GM18519 (cell line): ENCODE measurements around the gene EML4.

ENCODE experiments used
- ATAC-seq: cut with Tn5 transposase; IDR thresholded peaks from one replicate; pipeline ENCODE4 v1.9.1; 2021; ENCODE audit warnings: mild to moderate bottlenecking, moderate library complexity; ENCODE audit not compliant: unreplicated experiment, low FRiP score

EML4 gene

DNA sequence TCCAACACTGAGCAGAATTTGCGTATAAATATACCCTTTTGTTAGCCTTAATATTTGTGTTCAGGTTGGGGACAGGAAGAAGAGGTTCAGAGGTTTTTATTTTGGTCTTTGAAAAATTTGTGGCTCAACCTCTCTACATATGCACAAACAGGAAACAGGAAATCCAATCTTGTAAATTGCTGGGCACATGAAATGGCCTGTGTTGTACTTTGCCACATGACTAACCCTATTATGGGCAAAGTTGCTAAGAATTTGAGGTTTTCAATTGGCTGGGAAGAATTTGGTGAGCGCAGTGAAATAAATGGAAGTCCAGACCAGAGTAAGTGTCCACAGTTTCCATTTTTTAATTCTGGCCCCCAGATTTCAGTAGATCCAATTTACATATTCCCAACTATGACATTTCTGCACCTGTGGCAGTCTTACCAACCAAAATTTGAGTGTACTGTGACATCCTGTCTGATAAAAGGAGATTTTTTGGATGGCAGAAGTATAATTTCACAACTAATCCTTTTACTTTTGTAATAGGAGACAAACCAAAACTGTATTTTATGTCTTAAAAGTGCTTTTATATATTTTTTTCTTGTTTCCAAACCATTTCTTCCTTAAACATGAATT is 128.3 kb downstream of the EML4 start:
- ATAC-seq = no peak

DNA sequence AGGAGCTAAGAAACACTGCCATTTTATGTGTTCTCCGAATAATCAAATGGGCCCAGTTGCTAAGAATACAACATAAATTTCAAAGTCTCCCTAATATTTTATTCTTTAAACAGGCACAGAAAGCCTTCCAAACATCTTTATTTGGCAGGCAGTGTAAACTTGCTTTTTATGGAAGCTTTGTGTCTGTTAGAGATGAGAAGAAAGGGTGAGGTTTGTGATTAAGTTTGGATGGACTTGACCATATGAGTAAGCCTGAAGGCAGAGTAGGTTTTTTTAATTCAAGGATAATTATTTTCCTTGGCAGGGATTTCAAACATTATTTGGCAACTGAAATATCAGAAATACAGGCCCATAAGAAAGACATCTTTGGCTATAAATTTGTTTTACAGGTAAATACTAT is 129.0 kb downstream of the EML4 start:
- no peak for ATAC-seq

DNA sequence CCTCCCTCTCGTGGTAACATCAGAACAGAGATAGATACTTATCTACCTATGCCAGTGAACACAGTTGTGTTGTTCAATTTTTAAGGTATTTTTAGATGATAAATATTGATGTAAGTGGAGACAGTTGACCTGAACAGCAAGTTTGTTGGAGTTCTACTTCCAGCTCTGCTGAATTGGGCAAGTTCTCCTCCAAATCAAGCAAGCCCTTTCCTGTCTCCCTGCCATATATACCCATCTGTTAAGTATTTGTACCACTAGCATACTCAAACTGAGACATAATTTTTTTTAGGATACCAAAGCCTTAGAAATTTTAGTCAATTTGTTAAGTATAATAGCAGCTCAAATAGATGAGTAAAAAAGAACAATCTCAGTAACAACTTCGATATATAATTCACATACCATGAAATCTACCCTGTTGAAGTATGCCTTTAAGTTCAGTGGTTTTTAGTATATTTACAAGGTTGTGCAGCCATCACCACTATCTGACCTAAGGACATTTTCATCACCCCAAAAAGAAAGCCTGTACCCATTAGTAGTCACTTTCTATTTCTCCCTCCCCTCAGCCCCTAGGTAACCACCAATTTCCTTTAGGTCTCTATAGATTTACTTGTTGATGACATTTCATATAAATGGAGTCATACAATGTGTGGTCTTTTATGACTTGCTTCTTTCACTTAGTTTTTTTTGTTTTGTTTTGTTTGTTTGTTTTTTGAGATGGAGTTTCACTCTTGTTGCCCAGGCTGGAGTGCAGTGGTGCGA is 130.0 kb downstream of the EML4 start:
- ATAC-seq = no peak

DNA sequence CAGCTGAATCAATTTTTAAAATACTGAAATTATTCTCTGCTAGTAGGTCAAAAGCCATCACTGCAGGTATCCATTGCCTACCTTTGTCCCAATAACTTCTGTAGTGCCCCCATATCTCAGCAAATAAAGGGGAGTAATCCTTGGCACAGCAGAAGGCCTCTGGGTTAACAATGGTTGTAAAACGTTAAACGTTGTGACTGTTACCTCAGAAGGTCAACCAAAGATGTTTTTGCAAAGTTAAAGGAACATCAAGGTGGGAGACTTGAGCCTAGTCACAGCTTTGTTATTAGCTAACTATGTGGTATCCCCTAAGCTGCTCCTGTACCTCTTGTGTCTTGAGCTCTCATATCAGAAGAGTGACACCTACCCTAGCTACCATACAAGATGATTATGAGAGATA is 131.4 kb downstream of the EML4 start:
- no peak for ATAC-seq

DNA sequence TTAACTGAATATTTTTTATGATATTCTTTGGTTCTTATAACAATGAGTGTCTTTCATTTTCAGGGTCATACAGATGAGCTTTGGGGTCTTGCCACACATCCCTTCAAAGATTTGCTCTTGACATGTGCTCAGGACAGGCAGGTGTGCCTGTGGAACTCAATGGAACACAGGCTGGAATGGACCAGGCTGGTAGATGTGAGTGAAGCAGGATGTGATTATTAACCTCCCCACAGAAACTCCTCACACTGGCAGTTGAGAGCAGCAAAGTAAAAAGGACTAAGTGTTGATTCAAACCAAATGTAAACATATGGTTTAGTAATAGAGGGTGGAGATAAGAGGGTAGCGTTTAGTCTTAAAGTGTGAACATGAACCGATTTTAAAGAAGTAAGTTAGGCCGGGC is 134.1 kb downstream of the EML4 start:
- no peak for ATAC-seq

DNA sequence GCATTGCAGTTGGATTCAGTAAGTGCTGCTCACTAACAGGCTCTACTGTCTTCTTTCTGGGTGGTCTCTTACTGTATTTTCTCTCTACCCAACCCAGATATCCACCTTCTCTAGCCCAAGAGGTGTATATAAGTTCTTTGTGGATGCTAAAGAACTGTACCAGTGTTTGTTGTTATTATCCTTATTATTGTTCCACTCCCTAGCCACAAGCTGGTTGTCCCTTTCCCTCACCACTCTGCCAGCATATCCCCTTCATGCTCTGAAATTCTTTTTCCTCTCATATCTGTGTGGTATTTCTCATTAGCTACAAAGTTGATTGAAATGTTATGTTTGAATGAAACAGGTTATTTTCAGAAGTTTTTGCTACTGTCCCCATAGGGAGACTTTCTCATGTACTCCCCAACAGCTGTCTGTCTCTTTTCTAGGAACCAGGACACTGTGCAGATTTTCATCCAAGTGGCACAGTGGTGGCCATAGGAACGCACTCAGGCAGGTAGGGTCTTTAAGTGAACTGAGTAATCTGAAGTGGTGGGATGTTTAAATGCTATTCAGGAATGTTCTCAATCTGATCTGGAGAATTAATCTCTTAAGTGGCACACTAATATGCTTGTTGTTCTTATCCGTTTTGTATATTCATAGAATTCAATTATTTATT is 135.0 kb downstream of the EML4 start:
- ATAC-seq = no peak

DNA sequence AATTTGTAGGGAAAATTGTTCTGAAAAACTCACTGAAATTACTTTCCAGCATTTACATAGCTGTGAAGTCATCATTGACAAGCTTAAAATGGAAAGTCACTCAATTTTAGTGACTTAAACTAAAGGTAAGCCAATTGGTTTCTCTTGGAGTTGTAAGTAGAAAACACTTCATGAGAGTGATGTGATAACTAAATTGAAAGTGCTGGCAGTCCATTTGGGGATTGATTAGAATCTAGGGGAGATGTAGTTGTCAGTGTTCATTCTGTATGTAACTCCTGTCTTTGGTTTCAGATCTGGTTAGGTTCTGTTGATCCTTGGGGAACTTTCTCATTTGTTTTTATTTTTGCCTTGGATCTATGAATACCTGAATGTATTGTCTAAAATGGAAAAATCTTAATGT is 138.0 kb downstream of the EML4 start:
- ATAC-seq = no peak

DNA sequence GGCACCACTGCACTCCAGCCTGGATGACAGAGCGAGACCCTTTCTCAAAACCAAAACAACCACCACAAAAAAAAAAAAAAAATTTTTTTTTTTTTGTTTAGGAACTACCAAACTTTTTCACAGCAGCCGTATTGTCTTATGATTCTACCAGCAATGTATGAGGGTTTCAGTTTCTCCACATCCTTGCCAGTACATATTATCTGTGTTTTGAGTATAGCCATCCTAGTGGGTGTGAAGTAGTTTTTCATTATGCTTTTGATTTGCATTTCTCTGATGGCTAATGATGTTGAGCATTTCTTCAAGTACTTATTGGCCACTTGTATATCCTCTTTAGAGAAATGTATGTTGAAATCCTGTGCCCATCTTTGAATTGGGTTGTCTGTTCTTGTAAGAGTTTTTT is 140.2 kb downstream of the EML4 start:
- ATAC-seq = no peak

DNA sequence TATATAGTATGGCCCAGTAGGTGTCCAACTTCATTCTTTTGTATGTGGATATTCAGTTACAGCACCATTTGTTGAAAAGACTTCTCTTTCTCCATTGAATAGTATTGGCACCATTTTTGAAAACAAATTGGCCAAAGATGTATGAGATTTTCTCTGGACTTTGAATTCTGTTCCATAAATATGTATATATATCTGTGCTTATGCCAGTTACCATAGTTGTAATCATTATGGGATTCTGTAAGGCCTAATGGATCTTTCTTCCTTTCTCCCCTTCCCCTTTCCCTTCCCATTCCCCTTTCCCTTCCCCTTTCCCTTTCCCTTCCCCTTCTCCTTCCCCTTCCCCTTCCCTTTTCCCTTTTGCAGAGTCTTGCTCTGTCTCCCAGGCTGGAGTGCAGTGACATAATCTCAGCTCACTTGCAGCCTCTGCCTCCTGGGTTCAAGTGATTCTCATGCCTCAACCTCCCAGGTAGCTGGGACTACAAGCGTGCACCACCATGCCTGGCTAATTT is 140.9 kb downstream of the EML4 start:
- no peak for ATAC-seq

DNA sequence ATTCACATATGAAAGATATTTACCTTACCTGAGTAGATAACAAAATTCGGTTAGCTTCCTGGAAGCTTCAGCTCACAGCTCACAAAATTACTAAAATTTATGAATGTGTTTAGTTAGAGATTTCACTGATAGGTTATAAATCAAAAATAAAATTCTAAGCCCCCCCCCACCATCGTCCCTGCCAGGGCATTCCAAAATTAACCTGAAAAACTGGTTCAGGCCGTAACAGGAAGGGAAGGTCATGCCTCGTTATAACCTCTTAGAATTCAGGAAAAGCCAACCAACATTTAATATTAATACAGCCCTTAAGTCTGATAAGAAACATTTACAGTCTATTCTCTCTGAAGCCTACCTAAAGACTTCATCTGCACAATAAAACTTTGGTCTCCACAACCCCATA is 143.0 kb downstream of the EML4 start:
- no peak for ATAC-seq

DNA sequence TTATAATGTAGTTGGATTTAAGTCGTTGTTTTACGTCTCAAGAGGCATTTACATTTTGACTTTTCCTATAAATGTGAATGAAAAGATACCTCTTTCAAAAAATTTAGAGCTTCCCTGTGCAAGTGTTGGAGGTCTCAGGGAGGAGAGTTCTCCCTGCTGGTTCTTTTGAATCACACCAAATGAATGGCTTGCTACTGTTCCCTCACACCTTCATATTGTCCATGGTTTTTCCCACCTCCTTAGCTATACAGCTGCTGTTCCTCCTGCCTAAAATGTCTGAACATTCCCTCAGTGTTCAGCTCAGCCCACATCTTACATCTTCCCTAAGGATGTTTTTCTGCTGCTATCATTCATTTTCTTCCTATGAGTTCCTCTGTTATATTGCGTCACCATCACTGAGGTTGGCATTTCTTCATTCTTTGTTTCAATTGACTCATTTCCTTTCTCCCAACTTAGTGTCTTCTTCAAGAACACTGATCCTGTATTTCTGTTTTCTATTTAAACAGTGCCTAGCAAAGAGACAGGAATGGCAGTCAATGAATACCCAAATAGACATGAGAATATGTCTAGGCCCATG is 145.8 kb downstream of the EML4 start:
- no peak for ATAC-seq

DNA sequence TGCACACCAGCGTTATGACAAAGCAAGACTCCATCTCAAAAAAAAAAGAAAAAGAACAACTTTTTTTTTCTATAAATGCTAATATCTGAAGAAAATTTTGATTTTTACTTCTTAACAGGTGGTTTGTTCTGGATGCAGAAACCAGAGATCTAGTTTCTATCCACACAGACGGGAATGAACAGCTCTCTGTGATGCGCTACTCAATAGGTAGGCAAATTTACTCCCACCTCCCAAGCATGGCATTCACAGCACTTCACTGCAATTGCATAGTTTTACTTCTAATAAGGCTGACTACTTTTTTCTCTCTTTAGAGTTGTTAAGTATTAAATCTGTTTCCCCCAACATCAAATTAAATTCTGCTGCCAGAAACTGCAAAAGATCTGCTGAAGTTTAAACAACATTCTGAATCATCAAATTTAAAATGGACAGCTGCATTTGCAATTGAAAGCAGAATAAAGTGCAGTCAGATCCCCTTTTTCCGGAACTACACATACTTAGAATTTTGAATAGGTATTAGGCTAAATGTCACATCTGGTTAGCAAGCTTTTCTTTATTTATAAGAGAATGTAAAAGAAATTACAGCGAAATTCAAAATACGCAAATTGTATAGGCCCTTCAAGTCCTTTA is 146.8 kb downstream of the EML4 start:
- ATAC-seq = no peak

DNA sequence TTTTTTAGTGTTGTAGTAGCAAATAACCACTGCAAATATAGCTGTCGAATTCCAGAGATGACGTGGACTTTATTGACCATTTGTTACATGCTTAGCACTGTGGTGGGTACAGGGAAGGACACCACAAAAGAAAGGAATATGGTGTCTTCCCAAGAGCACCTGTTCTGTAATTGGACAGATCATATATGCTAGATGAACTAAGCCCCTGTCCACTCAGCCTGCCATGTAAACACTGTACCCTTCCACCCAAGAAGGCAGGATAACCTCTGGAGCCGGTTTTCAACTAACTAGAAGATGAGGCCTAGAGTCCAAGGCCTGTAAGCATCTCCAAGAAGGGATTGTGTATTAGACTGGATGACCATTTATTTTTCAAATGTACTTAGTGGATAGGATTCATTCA is 147.8 kb downstream of the EML4 start:
- no peak for ATAC-seq

DNA sequence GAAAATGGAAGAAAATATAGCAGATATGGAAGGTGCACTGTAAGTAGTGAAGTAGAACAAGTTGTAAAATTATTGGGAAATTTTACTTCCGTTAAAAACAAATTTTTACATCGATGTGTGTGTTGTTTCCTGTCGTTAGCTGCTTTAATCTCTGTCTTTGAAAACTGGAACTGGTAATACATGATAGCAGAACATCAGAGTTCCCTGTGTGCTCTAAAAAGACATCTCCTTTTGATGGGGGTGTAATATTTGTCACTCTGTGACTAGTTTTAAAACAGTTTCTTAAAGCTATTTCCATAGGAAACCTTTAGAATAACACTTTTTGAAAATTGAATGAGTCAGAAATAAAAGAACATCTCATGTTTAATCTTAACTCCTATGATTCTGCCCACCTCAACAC is 148.3 kb downstream of the EML4 start:
- ATAC-seq = no peak

DNA sequence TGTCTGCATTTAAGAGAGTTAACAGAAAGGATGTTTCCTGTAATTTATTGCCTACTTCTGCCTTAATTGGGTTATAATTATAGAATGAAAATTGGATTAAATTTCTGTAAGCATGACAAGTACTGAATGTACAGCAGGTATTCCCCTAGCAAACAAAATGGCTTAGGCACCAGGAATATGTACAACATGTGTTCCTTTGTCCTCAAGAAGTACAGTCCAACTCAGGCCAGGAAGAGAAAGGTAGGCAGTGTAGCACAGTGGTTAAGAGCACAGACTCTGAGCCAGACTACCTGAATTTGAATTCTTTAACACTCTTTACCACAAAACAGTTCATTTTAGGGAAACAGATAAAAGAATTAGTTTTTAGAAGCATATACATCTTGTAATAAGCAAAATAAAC is 148.8 kb downstream of the EML4 start:
- no peak for ATAC-seq

DNA sequence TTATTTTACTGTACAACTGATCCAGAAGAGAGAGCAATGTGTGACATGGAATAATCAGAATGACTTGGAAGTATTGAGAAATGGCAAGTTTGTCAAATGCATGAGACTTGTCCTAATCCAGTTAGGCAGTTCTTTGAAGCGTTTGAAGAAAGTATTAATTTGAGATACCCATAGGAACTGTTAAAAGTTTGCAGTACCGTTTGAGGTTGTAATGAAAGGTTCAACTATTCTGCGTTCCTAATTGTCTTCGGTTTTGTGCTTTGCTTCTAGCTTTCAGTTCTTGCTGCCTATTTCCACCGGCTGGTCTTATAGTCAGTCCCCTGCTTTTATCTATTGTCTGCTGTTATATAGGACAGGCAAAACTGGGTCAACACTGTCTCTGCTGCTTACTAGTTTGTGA is 150.1 kb downstream of the EML4 start:
- no peak for ATAC-seq

DNA sequence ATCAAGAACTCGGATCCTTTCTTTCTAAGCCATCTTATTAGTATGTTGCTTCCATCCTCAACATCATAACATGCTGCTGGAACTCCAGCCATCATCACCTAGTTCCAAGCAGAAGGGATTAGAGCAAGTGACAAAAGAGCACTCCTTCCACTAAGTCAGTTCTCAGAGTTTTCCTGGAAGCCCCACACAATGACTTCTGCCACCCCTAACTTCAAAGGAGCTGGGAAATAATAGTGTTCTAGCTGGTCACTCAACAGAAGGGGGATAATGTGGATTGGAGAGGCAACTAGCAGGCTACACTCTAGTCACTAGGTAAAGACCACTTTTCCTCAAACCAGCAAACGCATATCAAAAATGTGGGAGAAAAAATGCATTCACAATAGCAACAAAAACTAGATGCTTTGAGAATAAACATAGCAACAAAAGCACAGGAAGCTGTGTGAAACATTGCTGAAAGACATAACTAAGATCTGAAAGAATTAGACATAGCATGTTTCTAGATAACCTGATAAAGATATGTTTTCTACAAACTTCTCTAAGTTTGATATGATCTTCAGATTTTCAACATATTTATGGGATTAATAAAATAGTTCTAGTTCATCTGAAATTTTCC is 152.4 kb downstream of the EML4 start:
- ATAC-seq = no peak

DNA sequence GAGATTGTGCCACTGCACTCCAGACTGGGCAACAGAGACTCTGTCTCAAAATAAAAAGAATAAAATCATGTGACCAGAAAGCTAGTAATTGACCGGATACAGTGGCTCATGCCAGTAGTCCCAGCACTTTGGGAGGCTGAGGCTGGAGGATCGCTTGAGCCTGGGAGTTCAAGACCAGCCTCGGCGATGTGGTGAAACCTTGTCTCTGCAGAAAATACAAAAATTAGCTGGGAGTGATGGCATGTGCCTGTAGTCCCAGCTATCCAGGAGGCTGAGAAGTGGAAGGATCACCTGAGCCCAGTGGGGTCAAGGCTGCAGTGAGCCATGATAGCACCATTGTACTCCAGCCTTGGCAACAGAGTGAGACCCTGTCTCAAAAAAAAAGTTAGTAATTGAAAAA is 155.1 kb downstream of the EML4 start:
- ATAC-seq = no peak

DNA sequence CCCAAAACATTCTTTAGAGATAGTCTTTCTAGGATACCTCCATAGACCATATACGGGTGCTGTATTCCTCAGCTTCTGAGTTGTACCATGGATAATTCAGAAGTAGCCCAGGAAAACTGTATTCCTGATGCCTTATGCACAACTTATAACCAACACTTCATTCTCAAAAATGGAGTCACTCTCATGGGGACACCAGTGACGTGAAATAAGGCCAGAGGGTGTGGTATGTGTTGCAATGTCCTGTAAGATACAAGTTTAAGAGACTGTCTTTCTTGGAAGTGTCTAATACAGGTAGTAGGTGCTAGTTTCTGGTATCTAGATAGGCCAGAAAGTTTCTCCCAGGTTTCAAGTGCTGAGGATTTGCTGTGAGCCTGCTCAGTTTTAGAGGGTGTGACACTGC is 155.8 kb downstream of the EML4 start:
- no peak for ATAC-seq

DNA sequence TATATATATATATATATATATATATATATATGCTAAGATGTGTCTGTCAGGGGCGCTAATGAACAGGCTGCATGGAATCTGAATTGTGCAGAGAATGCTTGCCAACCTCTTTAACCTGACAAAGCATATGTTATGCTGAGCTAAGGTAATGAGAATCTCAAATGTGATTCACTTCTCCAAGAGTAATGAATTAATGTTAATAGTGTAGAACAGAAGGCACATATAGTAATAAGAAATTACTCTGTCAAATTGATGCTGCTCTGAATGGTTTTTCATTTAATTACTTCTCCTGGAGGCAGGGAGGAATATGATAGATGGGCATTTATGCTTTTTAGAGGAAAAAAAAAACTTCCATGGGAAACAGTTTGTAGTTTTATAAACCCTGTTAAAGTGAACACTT is 156.5 kb downstream of the EML4 start:
- ATAC-seq = no peak

DNA sequence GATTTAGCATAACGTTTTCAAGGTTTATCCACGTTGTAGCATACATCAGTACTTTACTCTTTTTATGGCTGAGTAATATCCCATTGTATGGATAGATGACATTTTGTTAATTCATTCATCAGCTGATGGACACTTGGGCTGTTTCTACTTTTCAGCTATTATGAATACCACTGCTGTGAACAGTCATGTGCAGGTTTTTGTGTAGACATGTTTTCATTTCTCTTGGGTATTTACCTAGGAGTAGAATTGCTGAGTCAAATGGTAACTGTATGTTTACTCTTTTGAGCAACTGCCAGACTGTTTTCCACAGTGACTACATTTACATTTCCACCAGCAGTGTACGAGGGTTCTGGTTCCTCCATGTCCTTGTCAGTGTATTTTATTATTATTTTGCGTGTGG is 158.0 kb downstream of the EML4 start:
- ATAC-seq = no peak
